K562 (cell line): ENCODE results near the gene ISYNA1.

ENCODE experiments used
- CBFB ChIP-seq: sonication (generic); formaldehyde crosslinking; IDR thresholded peaks from 2 replicates; pipeline ENCODE4 v1.4.0; 2020; ENCODE audit warnings: mild to moderate bottlenecking, missing genetic modification reagents
- CHD7 ChIP-seq: fragments of 200-600 bp; sonication (generic); IDR thresholded peaks from one replicate; pipeline ENCODE4 v1.6.1; 2012; ENCODE audit warnings: mild to moderate bottlenecking, low read depth, low read length, inconsistent platforms
- CREM ChIP-seq: IDR thresholded peaks from 2 replicates; pipeline ENCODE4 v1.6.1; 2014; ENCODE audit warnings: antibody characterized with exemption, low read depth
- ERF ChIP-seq: fragments of 450-650 bp; formaldehyde crosslinking; IDR thresholded peaks from 2 replicates; pipeline ENCODE4 v1.4.0; 2020; ENCODE audit warnings: mild to moderate bottlenecking, mixed read lengths
- FOSL1 ChIP-seq: fragments of 200-800 bp; sonication (Bioruptor generic); conservative IDR thresholded peaks from 2 replicates; pipeline ENCODE4 v1.6.1; 2016; ENCODE audit warnings: missing genetic modification characterization, missing compliant biosample characterization
- JUND ChIP-seq, 2 experiments: IDR thresholded peaks; 2 replicates in 1 of 2; 3 replicates in 1 of 2; pipeline ENCODE4 v1.6.1; 2011; ENCODE audit warnings: borderline replicate concordance in 2 of 2, low read depth in 2 of 2, low read length in 2 of 2, improper control_type of control experiment in 1 of 2, missing biosample characterization in 1 of 2, missing genetic modification characterization in 1 of 2, missing genetic modification reagents in 1 of 2
- KDM4B ChIP-seq, 2 experiments: fragments of 450-650 bp in 1 of 2; sonication (generic) in 1 of 2; IDR thresholded peaks; 2 replicates each; pipeline ENCODE4 v1.6.1; 2016 to 2017; ENCODE audit warnings: borderline replicate concordance in 2 of 2, antibody characterized with exemption in 1 of 2, low read depth in 1 of 2, mild to moderate bottlenecking in 1 of 2
- RAD21 ChIP-seq, 2 experiments: fragments of 250-450 bp in 1 of 2; fragments of 450-650 bp in 1 of 2; sonication (Bioruptor Pico) in 1 of 2; formaldehyde crosslinking in 1 of 2; IDR thresholded peaks in 1 of 2; conservative IDR thresholded peaks in 1 of 2; 2 replicates each; pipeline versions ENCODE4 v1.4.0 to v1.8.0; 2020 to 2022; ENCODE audit warnings: mild to moderate bottlenecking in 2 of 2, moderate library complexity in 1 of 2
- SRSF9 ChIP-seq: fragments of 200-400 bp; formaldehyde crosslinking; IDR thresholded peaks from 2 replicates; pipeline ENCODE4 v1.6.1; 2017; ENCODE audit warnings: low read depth, low read length, borderline replicate concordance
- TF ChIP-seq, protein P1 (sequence below): sonication (generic); formaldehyde crosslinking; IDR thresholded peaks from 2 replicates; pipeline ENCODE4 v1.8.0; 2023; ENCODE audit warnings: mild to moderate bottlenecking, missing genetic modification reagents
- TF ChIP-seq, protein P2 (sequence below), 2 experiments: fragments of 450-650 bp in 1 of 2; IDR thresholded peaks; 2 replicates each; pipeline ENCODE4 v1.6.1; 2011 to 2017; ENCODE audit warnings: low read depth in 2 of 2, antibody characterized with exemption in 1 of 2, borderline replicate concordance in 1 of 2, low read length in 1 of 2, mild to moderate bottlenecking in 1 of 2, mixed read lengths in 1 of 2; ENCODE audit not compliant: control insufficient read depth in 1 of 2

DNA sequence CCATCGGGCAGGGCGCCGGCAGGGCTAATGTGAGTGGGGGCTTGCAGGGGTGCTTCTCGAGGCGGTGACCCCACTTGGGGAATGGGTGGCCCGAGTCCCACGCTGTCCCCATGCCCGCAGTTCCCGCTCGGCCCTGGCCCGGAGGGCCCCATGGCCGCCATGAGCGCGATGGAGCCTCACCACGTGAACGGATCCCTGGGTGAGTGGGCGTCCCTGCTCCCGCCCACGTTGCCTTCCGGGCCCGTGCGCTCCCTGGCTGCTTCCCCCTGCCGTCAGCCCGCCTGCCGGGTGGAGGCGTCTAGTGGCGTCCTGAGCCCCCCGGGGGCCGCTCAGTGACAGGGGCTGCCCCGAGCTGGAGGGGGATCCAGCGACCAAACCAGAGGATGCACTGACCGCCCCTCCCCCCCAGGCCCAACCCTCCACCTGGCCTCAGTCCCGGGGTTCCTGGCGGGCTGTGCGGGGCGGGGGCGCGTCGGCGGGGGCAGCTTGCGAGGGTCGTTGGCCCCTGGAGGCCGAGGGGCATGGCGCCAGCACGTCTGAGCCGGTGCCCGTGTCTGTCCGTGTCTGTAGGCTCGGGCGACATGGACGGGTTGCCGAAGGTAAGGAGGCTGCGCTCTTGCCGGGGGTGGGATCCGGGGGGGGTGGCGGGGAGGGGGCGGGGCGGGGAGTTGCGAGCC, 4.8 kb downstream of the ISYNA1 start:
- TF ChIP-seq, protein P1, sequence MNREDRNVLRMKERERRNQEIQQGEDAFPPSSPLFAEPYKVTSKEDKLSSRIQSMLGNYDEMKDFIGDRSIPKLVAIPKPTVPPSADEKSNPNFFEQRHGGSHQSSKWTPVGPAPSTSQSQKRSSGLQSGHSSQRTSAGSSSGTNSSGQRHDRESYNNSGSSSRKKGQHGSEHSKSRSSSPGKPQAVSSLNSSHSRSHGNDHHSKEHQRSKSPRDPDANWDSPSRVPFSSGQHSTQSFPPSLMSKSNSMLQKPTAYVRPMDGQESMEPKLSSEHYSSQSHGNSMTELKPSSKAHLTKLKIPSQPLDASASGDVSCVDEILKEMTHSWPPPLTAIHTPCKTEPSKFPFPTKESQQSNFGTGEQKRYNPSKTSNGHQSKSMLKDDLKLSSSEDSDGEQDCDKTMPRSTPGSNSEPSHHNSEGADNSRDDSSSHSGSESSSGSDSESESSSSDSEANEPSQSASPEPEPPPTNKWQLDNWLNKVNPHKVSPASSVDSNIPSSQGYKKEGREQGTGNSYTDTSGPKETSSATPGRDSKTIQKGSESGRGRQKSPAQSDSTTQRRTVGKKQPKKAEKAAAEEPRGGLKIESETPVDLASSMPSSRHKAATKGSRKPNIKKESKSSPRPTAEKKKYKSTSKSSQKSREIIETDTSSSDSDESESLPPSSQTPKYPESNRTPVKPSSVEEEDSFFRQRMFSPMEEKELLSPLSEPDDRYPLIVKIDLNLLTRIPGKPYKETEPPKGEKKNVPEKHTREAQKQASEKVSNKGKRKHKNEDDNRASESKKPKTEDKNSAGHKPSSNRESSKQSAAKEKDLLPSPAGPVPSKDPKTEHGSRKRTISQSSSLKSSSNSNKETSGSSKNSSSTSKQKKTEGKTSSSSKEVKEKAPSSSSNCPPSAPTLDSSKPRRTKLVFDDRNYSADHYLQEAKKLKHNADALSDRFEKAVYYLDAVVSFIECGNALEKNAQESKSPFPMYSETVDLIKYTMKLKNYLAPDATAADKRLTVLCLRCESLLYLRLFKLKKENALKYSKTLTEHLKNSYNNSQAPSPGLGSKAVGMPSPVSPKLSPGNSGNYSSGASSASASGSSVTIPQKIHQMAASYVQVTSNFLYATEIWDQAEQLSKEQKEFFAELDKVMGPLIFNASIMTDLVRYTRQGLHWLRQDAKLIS (CRISPR knock-in tag), result peak; percentile 65; the same call in 1 of the 2 replicates
- TF ChIP-seq ERF (CRISPR knock-in tag), result no peak
- TF ChIP-seq RAD21 (CRISPR knock-in tag; conservative IDR thresholded peaks at IDR 0.05 in 1 of 2, IDR thresholded peaks at IDR 0.05 in 1 of 2), result no peak
- TF ChIP-seq CBFB (CRISPR knock-in tag), result no peak
- TF ChIP-seq FOSL1 (tag), result no peak
- no peak for TF ChIP-seq KDM4B (IDR thresholded peaks at IDR 0.05; ENCODE audit: borderline replicate concordance in 2 of 2, low read depth in 1 of 2)
- TF ChIP-seq, protein P2, sequence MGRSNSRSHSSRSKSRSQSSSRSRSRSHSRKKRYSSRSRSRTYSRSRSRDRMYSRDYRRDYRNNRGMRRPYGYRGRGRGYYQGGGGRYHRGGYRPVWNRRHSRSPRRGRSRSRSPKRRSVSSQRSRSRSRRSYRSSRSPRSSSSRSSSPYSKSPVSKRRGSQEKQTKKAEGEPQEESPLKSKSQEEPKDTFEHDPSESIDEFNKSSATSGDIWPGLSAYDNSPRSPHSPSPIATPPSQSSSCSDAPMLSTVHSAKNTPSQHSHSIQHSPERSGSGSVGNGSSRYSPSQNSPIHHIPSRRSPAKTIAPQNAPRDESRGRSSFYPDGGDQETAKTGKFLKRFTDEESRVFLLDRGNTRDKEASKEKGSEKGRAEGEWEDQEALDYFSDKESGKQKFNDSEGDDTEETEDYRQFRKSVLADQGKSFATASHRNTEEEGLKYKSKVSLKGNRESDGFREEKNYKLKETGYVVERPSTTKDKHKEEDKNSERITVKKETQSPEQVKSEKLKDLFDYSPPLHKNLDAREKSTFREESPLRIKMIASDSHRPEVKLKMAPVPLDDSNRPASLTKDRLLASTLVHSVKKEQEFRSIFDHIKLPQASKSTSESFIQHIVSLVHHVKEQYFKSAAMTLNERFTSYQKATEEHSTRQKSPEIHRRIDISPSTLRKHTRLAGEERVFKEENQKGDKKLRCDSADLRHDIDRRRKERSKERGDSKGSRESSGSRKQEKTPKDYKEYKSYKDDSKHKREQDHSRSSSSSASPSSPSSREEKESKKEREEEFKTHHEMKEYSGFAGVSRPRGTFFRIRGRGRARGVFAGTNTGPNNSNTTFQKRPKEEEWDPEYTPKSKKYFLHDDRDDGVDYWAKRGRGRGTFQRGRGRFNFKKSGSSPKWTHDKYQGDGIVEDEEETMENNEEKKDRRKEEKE (IDR thresholded peaks at IDR 0.05; ENCODE audit: borderline replicate concordance in 1 of 2, control insufficient read depth in 1 of 2, low read depth in 2 of 2, low read length in 1 of 2), result no peak
- no peak for TF ChIP-seq CHD7
- TF ChIP-seq SRSF9, result no peak
- no peak for TF ChIP-seq JUND (IDR thresholded peaks at IDR 0.05; ENCODE audit: borderline replicate concordance, low read depth, low read length)
- TF ChIP-seq JUND (tag; IDR thresholded peaks at IDR 0.05; ENCODE audit: borderline replicate concordance, low read depth, low read length), result no peak
- peak; percentile 59 for TF ChIP-seq CREM
